Activated effector memory CD4-positive, alpha-beta T cell treated with anti-CD3 and anti-CD28 coated beads, Interleukin-2, amount 50 U/mL, for 16 hours (primary cell): Measurements from ENCODE around the gene IGF2R.

Experiments
- DNase-seq: peaks from one replicate; pipeline ENCODE4 v3.0.0-alpha.2; 2020

The IGF2R gene

DNA sequence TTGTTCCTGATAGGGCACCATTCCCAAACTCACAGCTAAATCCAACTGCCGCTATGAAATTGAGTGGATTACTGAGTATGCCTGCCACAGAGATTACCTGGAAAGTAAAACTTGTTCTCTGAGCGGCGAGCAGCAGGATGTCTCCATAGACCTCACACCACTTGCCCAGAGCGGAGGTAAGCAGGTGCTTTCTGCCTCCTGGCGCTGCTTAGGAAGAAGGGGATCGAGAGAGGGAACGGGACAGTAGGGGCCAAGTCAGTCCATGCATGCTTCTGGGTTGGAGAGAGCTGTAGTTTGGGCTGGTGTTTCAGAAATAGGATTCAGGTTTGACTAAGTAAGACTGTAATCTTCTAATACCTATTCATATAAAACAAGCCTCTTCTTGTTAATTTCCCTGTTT is 63.7 kb downstream of the IGF2R start:
- no peak for DNase-seq

DNA sequence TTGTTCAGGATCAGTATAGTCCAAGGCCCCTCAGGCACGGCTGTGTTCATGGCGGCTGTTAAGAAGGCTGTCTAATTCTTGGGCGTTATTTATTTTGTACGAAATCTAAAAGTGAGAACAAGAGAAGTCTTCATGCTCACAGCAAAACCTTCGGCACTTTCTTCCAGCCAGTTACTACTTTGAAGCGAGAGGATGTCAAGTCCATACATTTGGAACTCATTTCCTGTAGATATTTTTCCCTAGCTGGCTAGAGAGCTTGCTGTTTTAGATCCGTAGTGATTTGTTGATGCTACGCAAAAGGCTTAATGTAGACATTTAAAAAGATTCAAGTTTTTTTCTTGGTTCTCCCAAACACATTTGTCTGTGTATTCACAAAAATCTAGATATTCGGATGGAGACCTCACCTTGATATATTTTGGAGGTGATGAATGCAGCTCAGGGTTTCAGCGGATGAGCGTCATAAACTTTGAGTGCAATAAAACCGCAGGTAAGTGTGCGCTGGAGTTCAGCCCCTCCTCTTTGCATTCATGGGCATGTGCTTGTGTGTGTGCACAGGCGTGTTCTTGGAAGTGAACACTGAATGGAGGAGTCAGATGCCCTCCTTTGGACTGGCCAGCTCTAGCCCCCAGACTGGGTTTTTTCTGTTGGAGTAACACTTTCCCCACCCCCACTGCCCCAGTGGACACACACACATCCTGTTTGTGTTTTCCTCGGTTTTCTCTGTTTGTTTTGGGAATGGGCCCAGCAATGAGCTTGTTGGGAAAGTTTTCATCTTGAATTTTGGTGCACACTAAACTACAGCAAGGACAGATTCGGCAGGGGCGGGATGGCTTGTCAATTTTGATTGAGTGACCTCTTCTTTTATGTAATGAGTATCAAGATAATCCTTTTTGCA is 65.4 kb downstream of the IGF2R start:
- no peak for DNase-seq

DNA sequence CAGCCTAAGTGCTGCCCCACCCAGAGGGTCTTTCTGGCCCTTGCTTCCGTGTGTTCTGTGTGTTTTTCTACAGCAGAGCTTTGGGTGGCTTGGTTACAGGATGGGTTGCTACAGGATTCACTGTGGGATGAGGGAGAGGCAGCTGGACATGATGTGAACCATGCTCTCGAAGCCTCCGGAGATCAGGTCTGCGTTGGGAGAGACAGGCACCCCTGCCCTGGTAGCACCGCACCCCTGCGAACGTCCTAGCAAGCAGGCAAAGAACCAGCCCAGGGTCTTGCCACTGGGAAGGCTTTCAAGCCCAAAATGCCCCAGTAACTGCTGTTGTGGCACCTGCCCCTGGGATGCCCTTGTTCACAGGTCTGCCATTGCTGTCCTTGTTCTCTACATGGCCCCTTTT is 66.4 kb downstream of the IGF2R start:
- no peak for DNase-seq

DNA sequence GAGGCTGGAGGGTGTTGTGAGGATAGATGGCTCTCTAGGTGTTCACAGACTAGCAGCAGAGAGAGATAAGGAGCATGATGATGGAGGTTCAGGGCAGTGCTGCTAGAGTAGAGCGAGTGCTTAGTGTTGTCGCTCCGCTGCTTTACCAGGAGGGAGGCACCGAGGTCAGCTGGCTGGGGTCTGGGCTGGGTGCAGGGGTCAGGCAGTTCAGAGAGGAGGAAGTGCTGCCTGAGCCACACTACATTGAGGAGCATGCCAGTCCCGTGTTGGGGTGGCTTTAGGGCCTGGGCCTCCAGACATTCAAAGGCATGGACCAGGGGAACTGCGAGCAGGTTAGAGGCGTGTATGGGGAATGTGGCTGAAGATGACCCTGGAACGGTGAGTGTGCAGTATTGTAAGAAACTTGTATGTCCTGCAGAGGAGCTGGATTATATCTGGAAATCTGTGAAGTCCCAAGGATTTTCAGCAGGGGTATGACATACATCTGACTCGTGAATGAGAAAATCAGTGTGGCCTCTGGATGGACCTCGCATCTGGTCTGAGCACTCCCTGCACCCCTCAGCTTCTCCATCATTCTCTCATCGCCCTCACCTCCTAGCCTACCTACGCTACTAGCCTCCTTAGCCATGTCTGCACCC is 66.9 kb downstream of the IGF2R start:
- no peak for DNase-seq

DNA sequence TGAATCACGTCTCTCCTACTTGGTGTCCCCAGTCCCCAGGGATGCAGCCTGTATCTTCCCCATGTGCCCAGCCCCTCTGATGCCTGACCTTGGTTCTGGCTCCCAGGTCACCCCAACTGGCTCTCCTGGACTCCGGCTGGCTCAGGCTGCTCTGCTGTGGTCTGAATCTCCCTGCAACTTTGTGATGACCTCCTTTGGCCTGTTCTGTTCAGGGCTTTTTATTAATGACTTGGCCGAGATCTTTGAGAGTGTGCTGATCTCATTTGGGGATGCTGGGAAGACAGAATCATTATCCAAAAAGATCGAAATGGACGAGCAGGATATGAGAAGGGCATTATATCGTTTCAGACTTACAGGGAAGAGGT is 67.4 kb downstream of the IGF2R start:
- no peak for DNase-seq

DNA sequence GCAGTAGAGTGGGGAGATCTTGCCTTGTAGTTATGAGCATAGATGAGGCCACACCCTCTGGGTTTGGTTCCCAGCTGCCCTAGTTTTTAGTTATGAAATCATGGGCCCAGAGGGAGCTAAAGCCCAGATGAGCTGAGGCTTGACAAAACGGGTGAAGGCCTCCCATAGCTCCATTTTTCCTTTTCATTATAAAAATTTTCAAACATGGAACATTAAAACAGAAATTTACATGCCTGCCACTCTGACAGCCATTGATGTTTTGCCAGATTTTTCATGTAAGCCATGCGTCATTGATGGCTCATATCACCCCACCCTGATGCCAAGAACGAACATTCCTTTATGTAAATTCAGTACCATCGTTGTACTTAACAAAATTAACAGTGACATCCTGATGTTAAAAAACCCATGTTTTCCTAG is 67.9 kb downstream of the IGF2R start:
- no peak for DNase-seq

DNA sequence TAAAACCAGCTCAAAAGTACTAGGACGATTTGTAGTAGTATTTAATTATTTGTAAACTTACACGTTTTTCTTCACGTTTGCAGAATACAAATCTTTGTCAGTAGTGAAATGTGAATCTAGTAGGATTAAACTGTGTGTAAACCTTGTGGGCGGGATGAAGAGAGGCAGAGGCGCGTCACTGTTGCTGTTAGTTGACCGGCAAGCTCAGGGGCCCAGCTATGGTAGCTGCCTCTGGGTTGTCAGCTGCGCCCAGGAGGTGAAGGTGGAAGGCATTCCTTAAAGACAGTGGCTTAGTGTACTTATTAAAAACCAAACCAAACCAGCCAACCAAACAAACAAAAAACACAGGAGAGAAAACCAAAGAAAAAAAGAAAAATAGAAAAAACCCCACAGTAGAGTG is 69.6 kb downstream of the IGF2R start:
- DNase-seq, result no peak

- DNase-seq, result no peak
Observed at GRCh38 chr6:160039441-160039840, 70.6 kb downstream of the IGF2R start.

GRCh38 chr6:160040055-160040454 is 71.2 kb downstream of the IGF2R start:
- no peak for DNase-seq

- DNase-seq, result no peak
Observed at GRCh38 chr6:160040527-160041264, 71.8 kb downstream of the IGF2R start.

- no peak for DNase-seq
Observed at GRCh38 chr6:160041608-160042007, 72.7 kb downstream of the IGF2R start.

DNA sequence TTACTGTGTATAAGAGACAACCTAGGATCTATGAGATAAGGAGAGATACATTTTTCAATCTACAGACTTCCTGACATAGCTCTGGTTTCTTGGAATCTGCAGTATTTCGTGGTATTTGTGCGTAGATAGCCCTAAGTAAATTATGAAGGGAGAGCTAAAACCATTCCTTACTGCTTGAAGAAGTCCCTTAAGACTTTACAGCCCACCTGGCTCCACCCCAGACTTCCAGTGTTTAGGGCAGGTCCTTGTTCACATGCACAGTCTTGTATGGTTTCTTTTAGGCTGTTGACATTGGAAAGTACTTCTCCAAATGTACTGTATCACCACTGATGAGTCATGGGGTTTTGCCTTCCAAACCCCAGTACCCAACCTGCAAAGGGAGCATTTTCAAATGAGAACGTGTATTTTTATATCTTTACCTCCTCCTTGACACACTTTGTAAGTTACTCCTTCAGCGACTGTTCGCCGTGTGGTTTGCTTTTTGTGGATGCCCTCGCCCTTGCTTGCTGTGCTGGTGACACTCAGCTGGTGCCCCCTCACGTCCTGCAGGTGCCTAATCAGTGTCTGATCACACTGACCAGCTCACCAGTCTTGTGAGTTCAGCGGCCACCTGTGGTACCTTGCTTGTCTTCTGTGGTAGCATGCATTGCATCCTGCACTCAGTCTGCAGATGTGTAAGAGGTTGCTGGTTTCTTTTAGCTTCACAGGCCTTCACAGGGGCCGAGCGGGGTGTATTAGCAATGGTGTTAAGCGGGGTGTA is 73.3 kb downstream of the IGF2R start:
- no peak for DNase-seq

GRCh38 chr6:160042788-160043301 is 74.0 kb downstream of the IGF2R start:
- no peak for DNase-seq

DNA sequence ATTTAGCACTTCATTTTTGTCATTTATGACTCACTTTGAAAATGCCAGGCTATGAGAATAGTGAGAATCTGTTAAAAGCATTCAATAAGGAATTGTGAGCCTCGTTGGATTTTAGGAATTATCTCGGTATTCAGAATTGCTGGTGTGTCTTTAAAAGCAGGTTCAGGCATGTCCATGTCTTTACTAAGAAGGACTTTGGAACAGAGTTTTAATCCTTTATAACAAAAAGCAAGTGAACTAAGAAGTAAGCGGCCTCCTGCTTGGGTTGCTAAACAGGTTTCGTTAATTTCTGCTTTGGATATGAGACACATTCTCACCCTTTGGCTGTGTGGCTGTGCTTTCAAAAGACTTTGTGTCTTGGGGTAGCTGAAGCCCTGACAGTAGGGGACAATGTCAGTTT is 74.9 kb downstream of the IGF2R start:
- DNase-seq, result no peak

GRCh38 chr6:160044687-160045086 is 75.8 kb downstream of the IGF2R start:
- no peak for DNase-seq

DNA sequence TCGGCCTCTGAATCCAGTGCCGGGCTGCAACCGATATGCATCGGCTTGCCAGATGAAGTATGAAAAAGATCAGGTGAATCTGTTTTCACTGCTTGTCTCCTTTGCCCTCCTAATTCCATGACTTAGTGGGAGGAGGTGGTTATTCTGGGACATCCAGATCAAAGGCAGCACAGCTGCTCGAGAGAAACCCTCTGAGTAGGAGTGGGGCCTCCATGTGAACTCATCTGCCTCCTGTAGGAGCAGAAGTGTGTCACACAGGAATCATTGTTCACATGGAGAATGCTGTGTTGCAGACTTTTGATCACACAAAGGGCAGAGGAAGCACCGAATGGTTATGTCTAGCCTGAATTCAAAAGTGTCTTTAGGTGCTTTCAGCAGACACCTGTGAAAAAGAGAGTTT is 79.6 kb downstream of the IGF2R start:
- no peak for DNase-seq

GRCh38 chr6:160049346-160049745 is 80.5 kb downstream of the IGF2R start:
- DNase-seq, result no peak

DNA sequence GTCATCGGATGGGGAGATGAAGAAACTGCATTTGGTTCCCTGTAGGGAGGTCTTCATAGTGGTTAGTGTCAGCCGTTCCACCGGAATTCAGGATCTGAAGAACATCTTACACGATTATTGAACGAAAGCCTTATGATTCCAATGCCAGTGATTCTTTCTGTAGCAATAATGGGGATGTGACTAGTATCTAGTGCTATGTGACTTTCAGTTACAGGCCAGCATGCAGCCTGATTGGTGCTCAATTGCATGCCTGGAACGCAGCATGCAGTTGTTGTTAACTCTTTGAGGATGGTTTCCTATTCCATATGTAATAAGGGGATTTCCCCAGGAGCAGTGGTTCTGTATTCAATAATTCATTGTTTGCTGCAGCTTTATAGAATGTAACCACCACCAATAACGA is 81.1 kb downstream of the IGF2R start:
- DNase-seq, result no peak

- no peak for DNase-seq
Observed at GRCh38 chr6:160051390-160051789, 82.5 kb downstream of the IGF2R start.

DNA sequence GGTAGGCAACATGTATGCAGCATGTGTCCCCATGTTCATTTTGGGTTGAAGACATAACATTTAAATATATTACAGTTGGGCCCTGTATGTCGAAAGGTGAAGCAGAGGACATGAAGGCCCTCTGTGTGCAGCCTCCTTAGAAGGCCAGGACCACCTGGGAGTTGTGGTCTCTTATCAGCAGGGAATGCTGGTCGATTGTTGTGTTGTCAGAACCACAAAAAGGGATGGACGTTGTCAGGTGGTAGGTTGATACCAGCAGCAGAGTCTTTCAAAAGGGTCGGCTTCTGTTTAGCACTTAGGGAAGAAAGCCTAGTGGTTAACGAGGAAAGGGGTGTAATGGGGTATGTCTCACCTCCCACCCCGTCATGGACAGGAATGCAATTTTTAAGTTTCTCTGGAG is 85.4 kb downstream of the IGF2R start:
- DNase-seq, result no peak

- DNase-seq, result no peak
Observed at GRCh38 chr6:160054913-160055312, 86.0 kb downstream of the IGF2R start.

DNA sequence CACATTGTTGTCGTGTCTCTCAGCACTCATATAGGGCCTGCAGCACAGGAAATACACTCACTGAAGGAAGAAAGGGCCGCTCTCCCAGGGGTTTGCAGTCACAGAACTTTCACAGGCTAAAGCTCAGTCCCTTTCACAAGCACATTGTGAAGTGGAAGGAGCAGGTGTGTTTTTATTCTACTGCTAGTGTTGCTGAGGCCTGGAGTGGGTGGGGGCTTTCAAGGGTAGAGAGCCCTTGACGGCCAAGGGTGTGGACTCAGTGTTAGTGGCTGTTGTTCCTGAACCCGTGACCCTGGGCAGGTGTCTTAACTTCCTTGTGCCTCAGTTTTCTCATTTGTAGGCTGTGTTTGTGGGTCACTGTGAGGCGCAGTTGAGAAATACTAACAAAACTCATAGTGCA is 86.5 kb downstream of the IGF2R start:
- no peak for DNase-seq

DNA sequence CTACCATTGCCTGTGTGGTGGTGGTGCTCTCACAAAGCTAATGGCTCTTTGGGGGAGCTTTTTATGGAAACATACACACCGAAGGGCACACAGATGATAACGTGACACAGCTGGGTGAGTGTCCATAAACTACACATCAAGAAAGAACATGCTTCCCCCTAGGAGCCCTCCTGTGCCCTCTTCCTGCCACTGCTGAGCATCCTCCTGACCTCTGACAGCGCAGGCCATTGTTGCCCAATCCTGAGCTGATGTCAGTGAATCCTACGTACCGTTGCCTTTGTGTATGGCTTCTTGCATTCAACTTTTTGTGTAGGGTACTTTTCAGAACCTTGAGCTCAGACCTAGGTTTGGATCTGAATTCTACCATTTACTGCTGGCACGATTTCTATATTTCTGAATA is 86.9 kb downstream of the IGF2R start:
- DNase-seq, result no peak
